Measurements from ENCODE around the gene EXTL1. TPM values are rescaled to one million over a fixed set of nuclear protein-coding genes. Genes with fewer than 3 reads are reported as not detected.

The EXTL1 gene
- total RNA-seq, 2 experiments from 2014 or later, result not detected

GRCh38 chr1:26027716-26028489, 6.3 kb downstream of the EXTL1 start:
- Mint-ChIP-seq H3K36me3 (no peaks in the 10 kb centered on the region), H3K27ac (no peak overlapping the region), H3K9me3 (no peaks in the 10 kb centered on the region), H3K4me3 (no peak overlapping the region), H3K4me1 (peaks cover 1% of the 10 kb centered on the region), H3K27me3 (no peaks in the 10 kb centered on the region)
- DNase-seq, result no peak

DNA sequence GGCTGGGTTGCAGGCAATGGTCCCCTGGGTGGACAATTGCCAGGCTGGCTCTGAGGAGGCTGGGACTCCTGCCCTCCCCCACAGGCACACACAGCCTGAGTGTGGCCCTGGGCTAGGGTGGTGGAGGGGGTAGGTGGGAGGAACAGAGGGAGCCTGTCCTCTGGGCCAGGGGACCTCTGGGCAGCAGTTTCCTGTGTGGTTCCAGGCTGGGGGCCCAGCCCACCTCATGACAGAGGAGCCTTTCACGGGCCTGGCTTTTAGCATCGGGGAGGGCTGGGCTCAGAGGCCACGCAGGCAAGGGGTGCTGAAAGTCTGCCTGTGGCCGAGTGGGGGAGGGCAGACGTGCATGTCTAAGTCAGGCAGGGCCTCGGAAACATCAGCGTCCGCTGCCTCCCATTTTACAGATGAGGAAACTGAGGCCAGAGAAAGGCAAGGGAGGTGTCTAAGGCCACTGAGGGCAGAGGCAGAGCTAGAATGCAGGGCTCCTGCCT, 7.0 kb downstream of the EXTL1 start:
- Mint-ChIP-seq H3K36me3 (no peaks in the 10 kb centered on the region), H3K9me3 (no peaks in the 10 kb centered on the region), H3K4me1 (peaks cover 1% of the 10 kb centered on the region), H3K4me3 (no peak overlapping the region), H3K27me3 (no peaks in the 10 kb centered on the region), H3K27ac (no peak overlapping the region)
- no peak for DNase-seq

DNA sequence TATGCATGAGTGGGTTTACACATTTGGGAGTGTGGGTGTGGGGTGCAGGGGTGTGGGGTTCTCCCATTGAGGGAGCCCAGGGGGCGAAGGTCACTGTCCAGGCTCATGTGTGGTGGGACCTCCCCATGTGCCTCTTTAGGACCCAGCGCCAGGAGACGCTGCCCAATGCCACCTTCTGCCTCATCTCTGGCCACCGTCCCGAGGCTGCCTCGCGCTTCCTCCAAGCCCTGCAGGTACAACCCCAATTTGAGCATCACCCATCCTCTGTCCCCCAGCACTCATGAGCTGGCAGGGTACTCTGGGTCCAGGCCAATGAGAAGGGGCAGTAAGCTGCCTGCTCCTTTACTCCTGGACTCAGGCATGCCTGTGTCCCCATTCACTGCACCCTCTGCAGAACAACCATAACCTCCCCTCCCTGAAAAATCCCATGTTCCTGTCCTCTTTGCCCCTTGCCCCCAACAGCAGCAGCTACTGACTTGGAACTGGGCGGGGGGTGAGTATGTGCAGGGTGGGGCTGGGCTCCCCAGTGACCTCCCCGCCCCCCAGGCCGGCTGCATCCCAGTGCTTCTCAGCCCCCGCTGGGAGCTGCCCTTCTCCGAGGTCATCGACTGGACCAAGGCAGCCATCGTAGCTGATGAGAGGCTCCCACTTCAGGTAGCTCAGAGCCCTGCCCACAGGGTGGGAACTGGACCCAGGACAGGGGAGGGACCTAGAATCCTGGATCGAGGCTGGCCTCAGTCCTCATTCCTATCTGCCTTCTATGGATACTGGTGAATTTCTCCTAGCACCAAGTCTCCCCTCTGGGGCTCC, 7.7 kb downstream of the EXTL1 start:
- Mint-ChIP-seq H3K27ac (no peak overlapping the region), H3K27me3 (no peaks in the 10 kb centered on the region), H3K9me3 (no peaks in the 10 kb centered on the region), H3K4me3 (no peak overlapping the region), H3K36me3 (no peaks in the 10 kb centered on the region), H3K4me1 (peaks cover 1% of the 10 kb centered on the region)
- no peak for DNase-seq

DNA sequence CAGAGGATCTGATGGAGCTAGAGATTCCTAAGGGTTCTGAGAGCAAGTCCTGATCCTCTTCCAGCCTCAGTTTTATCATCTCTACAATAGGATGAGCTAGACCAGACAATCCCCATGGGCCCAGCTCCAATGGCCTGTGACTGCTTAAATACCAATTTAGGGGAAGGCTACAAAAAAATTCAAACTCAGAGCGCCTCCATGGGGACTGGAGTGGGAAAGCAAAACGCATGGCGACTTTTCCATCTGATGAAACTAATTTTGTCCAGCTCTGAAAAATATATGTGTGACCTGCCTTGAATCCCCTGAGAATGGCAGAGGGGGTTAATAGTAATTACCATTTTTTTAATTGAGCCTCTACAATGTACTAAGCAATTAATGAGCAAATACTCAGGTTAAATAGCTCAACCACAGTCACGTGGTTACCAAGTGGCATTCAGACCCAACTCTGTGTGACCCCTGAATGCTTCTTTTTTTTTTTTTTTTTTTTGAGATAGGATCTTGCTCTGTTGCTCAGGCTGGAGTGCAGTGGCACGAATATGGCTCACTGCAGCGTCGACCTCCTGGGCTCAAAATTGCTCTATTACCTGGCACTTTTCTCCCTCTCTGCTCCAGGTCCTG, 8.4 kb downstream of the EXTL1 start:
- H3K27ac Mint-ChIP-seq, result no peak overlapping the region
- peaks cover 6% of the 10 kb centered on the region for H3K4me1 Mint-ChIP-seq
- DNase-seq, result no peak
- H3K27me3 Mint-ChIP-seq, result no peaks in the 10 kb centered on the region
- no peaks in the 10 kb centered on the region for H3K9me3 Mint-ChIP-seq
- H3K36me3 Mint-ChIP-seq, result no peaks in the 10 kb centered on the region
- H3K4me3 Mint-ChIP-seq, result no peak overlapping the region

- Mint-ChIP-seq H3K9me3 (no peaks in the 10 kb centered on the region), H3K27me3 (no peaks in the 10 kb centered on the region), H3K27ac (no peak overlapping the region), H3K4me3 (no peak overlapping the region), H3K4me1 (peaks cover 10% of the 10 kb centered on the region), H3K36me3 (no peaks in the 10 kb centered on the region)
- no peak for DNase-seq
Measured at GRCh38 chr1:26031196-26031595, 9.6 kb downstream of the EXTL1 start.

DNA sequence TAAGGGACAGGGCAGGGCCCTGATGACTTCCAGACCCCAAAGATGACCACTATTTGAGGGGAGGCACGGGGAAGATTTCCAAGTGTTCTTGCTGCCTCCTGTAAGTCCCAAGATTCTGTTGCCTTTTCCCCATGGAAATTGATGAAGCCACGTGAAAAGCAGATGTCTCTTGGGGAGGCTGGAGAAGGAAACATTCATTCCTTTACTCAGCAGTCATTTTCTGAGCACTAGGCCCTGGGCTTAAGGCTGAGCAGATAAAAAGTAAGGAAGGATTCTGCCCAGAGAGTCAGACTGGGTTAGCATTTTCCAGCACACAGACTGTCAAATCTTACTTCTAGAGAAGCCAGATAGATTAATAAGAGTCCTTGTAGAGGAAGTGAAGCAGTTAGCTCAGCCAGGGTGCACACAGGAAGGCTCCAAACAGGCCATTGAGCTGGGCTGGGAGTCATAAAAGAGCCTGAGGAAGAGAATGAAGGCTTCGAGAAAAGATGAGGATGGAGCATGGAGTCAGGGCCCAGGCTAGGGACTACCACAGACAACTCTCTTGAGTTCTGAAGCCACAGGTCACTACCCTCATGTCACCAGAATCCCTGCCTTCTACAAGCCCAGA, 10.1 kb downstream of the EXTL1 start:
- Mint-ChIP-seq H3K27ac (no peak overlapping the region), H3K4me3 (no peak overlapping the region), H3K4me1 (peaks cover 13% of the 10 kb centered on the region), H3K27me3 (no peaks in the 10 kb centered on the region), H3K9me3 (no peaks in the 10 kb centered on the region), H3K36me3 (no peaks in the 10 kb centered on the region)
- DNase-seq, result no peak

DNA sequence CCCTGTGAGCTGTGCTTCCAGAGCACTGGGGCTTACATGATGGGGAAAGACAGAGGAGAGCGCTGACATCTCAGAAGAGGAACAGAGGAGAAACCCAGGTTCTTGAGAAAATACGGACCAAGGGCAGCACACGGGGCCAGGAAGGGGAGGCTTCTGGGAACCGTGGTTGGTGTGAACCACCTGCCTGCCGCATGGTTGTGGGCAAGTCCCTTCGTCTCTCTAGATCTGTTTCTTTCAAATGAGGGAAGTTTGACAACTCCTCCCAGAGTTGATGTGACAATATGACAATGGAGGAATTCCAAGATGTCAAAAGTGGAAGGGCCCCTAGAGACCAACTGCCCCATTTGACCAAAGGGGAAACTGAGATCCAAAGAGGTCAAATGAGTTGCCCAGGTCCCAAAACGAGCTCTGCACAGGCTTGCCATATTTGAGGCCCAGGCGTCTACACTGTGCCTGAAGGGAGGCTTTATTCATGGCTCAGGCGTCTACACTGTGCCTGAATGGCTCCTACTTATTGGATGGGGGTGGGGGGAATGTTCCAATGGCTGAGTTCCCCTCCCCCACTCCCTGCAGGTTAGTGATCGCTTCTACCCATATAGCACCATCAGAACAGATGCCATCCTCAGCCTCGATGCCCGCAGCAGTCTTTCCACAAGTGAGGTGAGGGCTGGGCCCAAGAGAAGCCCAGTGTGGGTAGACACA, 11.2 kb downstream of the EXTL1 start:
- Mint-ChIP-seq H3K36me3 (no peaks in the 10 kb centered on the region), H3K27me3 (no peaks in the 10 kb centered on the region), H3K9me3 (no peaks in the 10 kb centered on the region), H3K4me3 (no peak overlapping the region), H3K4me1 (peaks cover 13% of the 10 kb centered on the region), H3K27ac (no peak overlapping the region)
- no peak for DNase-seq

DNA sequence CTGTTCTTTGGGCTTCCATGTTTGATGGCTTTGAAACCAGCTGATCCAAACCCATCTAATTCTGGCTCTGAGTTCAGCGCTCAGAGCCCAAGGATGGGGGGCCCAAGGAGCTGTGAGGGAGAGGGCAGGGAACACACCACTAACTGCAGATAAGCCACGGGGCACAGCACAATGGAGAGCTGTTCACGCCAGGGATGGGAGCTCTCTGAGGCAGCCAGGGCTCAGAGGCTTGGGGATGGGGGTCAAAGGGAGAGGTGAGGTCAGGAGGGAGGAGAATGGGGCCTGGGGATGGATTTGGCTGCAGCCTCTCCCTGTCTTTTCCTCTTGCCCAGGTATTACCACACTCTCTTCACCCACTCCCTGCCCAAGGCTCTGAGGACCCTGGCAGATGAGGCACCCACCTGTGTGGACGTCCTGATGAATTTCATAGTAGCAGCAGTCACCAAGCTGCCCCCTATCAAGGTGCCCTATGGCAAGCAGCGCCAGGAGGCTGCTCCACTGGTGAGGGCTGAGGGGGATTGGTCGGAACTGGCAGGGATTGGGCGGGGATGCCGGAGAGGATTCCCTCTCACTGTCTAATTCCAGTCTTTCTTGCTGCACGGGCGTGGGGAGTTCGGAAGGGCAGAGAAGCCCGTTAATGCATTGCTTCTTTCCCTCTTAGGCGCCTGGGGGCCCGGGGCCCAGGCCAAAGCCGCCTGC, 13.1 kb downstream of the EXTL1 start:
- no peak for DNase-seq
- no peaks in the 10 kb centered on the region for H3K27me3 Mint-ChIP-seq
- no peaks in the 10 kb centered on the region for H3K9me3 Mint-ChIP-seq
- H3K27ac Mint-ChIP-seq, result no peak overlapping the region
- peaks cover 12% of the 10 kb centered on the region for H3K4me1 Mint-ChIP-seq
- H3K36me3 Mint-ChIP-seq, result no peaks in the 10 kb centered on the region
- peak overlapping the region; percentile 82 for H3K4me3 Mint-ChIP-seq

GRCh38 chr1:26035203-26035958, 13.8 kb downstream of the EXTL1 start:
- H3K9me3 Mint-ChIP-seq, result no peaks in the 10 kb centered on the region
- H3K4me1 Mint-ChIP-seq, result peaks cover 12% of the 10 kb centered on the region
- DNase-seq, result peak; percentile 92
- H3K4me3 Mint-ChIP-seq, result peak overlapping the region; percentile 82
- no peaks in the 10 kb centered on the region for H3K27me3 Mint-ChIP-seq
- H3K36me3 Mint-ChIP-seq, result no peaks in the 10 kb centered on the region
- peak overlapping the region; percentile 49 for H3K27ac Mint-ChIP-seq

- Mint-ChIP-seq H3K36me3 (no peaks in the 10 kb centered on the region), H3K4me3 (peak overlapping the region; percentile 82), H3K27ac (peak overlapping the region; percentile 49), H3K27me3 (no peaks in the 10 kb centered on the region), H3K4me1 (peaks cover 12% of the 10 kb centered on the region), H3K9me3 (no peaks in the 10 kb centered on the region)
- DNase-seq, result peak; percentile 81
Measured at GRCh38 chr1:26035959-26036755, 14.6 kb downstream of the EXTL1 start.

DNA sequence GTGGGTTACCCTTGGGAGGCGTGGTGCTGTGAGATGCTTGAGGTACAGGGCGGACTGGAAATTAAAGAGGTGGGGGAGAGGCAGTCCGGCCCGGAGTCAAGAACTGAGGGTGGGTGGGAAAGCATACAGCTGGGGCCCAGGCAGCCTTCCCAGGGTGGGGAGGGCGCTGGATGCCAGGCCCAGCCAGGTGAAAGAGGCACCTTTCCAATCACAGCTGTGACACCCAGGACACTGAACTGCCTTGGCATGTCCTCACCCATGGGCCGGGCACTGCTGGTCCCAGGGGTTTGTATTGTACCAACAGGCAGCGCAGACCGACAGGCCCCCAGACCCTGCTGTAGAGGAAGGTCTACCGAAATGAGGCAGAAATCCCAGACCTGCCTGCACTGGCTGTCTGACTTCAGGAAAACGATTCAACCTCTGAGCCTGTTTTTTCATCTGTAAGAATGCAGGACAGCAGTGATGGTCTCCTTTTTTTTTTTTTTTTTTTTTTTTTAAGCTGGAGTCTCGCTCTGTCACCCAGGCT, 15.2 kb downstream of the EXTL1 start:
- Mint-ChIP-seq H3K4me1 (peaks cover 12% of the 10 kb centered on the region), H3K4me3 (no peak overlapping the region), H3K27ac (no peak overlapping the region), H3K9me3 (no peaks in the 10 kb centered on the region), H3K36me3 (no peaks in the 10 kb centered on the region), H3K27me3 (no peaks in the 10 kb centered on the region)
- no peak for DNase-seq

DNA sequence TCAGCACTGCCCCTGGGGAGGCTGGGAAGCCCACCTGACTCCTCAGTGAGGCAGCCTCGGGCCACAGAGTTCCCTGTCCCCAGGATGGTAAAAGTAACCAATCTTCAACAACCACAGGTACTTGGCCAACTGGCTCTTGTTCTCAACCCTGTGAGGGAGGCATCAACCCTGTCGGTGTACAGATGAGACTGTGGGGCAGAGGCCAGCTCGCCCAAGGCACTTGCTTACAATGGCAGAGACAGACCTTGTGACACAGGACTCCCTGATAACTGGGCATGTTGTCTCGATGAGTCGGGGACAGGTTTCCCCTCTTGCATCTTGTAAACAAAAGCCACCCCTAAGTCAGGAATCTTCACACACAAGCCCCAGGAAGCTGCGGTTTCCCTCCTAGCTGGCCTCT, 16.3 kb downstream of the EXTL1 start:
- no peak overlapping the region for H3K4me3 Mint-ChIP-seq
- no peaks in the 10 kb centered on the region for H3K9me3 Mint-ChIP-seq
- H3K36me3 Mint-ChIP-seq, result no peaks in the 10 kb centered on the region
- no peak overlapping the region for H3K27ac Mint-ChIP-seq
- DNase-seq, result no peak
- H3K27me3 Mint-ChIP-seq, result peaks cover 6% of the 10 kb centered on the region
- H3K4me1 Mint-ChIP-seq, result peaks cover 12% of the 10 kb centered on the region

GRCh38 chr1:26038477-26038876, 16.9 kb downstream of the EXTL1 start:
- no peak for DNase-seq
- Mint-ChIP-seq H3K4me1 (peaks cover 12% of the 10 kb centered on the region), H3K27me3 (peaks cover 12% of the 10 kb centered on the region), H3K36me3 (no peaks in the 10 kb centered on the region), H3K9me3 (no peaks in the 10 kb centered on the region), H3K27ac (no peak overlapping the region), H3K4me3 (no peak overlapping the region)

Data from activated naive CD8-positive, alpha-beta T cell treated with anti-CD3 and anti-CD28 coated beads for 36 hours (primary cell).